ENCODE data around the gene SRI.
"Not testable (repeated sequence)": the region's sequence is repeated elsewhere in the genome, so short reads cannot be mapped to it uniquely, and the experiment has no call there.

SRI gene
- total RNA-seq = 16.5 reads per million, percentile 42 among the genes with 10 or more reads in this experiment

DNA sequence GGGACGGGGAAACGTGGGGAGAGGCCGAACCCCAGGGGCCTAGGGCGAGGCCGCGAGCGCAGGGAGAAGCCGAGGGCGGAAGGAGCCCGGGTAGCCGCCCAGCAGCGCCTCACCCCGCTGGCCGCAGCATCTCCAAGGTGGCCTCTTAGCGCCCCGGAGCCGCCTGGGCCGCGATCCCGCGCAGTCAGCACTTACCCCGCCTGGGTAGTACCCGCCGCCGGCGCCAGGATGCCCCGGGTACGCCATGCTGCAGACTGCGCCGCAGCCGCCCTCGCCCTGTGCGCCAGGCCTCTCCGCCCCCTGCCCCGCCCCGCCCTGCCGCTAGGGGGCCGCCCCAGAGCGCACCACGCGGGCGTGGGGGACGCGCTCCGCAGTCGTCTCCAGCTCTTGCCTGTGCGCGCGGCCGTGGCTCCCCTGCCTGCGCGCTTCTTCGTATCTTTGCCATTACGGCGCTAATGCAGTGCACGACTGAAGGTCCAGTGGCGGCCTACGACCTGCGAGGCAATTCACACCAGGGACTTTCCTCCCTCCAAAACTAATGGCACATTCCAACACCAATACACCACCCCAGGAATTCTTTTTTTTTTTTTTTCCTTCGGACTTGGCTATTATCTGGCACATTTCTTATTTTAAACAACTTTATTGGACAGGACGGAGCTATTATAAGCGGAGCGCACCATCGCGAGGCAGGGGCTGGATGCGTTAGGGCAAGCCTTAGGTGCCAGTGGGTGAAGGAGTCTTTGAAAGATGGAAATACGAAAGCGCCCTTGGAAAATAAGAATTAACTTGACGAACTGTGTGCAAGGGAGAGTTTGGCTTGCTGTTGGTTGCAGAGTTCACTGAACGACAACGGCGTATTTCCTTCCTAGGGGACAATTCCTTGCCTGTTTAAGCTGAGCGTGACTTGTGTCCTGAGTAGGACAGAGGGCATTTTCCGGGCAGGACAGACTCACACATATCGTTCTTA is at the start of gene SRI:
Gene SRI, minus strand, starts transcription at position 258 of the 967 bp plus-strand sequence. Its CDS starts 12 bp downstream, at position 246.
- peak; percentile 88 for DNase-seq

- no peak for DNase-seq
Measured at GRCh38 chr7:88269586-88269985, 49.7 kb upstream of the SRI start.

DNA sequence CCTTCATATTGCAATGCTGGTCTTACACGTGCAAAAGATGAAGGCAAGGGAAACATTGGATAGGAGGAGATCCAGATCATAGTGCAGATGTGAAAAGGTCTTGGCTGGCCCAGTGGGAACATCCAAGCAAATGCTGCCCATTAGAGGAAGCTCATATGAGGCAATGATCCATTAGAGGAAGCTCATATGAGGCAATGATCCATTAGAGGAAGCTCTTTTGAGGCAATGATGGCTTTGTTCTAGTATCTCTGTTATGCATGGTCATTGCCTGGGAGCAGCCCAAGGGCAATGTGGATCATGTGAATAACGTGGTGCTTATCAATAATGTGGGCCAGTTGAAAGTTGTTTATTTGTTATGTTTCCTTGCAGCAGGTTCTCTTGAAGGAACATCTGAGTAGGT is 49.0 kb upstream of the SRI start:
- no peak for DNase-seq

DNA sequence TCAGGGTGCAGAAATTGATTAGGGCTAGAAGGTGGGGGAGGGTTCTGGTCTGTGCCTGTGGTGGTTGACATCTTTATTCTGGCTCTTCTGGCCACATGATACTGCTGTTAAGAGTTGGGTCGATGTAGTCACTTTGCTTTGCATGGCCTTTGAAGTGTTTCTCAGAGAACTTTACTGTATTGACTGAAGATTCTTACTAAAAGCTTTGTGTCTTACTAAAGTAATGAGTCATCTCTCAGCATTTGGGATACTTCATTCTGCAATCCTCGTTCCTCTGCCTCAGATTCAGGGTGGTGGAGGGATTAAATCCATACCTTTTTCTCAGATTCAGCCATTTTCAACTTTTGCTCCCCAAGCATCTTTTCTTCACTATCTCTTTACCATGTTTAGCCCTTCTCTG is 48.2 kb upstream of the SRI start:
- DNase-seq = no peak

- no peak for DNase-seq
Measured at GRCh38 chr7:88267421-88267820, 47.6 kb upstream of the SRI start.

GRCh38 chr7:88264987-88265386 is 45.1 kb upstream of the SRI start:
- DNase-seq = not testable (repeated sequence)

DNA sequence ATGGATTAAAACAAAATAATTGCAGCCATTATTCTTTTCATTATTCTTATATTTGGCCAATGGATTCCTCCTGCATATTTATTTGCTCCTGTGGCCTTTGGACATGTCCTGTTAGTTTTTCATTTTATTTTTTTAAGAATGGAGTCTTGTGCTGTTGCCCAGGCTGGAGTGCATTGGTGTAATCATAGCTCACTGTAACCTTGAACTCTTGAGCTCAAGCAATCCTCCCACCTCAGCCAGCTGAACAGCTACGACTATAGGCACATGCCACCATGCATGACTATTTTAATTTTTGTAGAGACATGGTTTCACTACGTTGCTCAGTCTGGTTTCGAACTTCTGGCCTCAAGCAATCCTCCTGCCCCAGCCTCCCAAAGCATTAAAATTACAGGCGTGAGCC is 42.7 kb upstream of the SRI start:
- DNase-seq = no peak

GRCh38 chr7:88260719-88261118 is 40.9 kb upstream of the SRI start:
- DNase-seq = no peak

DNA sequence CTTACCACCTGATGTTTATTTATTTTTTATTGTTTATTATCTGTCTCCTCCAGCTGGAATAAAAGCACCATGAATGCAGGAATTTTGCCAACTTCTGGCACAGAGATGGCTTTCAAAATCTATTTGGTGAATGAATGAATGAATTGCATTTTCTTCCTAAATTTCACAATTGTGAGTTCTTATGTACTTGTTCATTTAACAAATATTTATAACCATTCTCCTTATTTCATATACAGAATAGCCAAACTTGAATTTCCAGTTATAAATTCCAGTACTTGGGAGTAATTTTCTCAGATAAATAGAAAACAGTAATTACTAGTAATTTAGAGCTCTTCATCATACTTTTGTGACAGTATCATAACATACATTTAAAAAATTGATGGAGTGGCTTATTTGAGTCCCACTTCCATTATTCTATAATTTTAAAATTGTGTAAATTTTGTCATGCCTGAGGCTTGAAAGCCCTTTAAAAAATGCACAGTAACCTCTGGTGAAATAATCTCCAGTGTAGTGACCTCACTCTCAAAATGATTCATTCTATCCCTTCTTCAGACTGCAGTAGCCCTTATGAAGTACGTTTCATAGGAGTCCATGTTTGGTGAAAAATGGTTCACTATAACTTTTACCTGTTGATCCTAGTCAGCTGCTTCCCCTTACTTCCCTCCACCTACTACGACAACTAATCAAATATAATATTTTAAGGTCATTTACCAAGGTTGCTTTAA is 40.0 kb upstream of the SRI start:
- no peak for DNase-seq

GRCh38 chr7:88258296-88258695 is 38.5 kb upstream of the SRI start:
- not testable (repeated sequence) for DNase-seq

DNA sequence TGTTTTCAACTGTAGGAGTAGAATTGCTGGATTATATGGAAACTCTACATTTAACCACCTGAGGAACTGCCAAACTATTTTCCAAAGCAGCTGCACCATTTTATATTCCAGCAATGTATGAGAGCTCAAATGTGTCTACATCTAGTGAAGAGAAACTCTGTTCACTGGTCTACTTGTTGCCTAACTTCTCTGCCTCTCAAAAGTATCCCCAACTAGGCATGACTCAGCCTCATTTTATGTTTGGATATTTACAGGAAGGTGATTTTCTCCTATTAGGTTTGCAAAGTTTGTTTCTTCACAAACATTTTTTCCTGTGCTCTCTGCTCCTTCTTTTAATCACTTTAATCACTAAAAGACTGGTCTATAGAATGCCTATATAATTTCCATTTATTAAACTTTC is 37.1 kb upstream of the SRI start:
- DNase-seq = no peak

DNA sequence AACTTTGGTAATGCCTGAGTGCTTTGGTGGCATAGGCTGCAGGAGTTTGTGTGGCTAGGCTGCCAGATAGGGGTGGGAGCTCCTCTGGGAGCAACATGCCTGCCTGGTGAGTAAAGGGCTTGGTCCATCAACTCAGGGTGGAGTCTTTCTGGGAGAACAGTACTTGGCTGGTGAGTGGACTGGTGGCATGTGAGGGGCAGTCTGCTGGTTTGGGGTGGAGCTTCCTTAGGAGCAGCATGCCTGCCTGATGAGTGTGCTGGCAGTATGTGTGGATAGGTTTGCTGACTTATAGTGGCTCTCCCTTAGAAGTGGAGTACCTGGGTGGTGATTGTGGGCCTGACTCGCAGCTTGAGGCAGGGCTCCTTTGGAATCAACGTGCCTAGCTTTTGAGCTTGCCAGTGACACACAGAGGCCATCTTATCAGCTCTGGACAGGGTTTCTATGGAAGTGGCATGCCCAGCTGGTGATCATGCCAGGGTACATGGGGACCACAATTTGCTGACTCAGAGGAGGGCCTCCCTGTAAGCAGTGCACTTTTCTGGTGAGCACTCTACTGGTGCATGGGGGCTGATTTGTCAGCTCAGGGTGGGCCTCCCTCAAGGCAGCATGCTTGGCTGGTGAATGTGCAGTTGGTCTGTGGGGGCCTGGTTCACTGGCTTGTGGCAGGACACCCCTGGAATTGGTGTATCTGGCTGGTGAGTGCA is 35.0 kb upstream of the SRI start:
- no peak for DNase-seq

DNA sequence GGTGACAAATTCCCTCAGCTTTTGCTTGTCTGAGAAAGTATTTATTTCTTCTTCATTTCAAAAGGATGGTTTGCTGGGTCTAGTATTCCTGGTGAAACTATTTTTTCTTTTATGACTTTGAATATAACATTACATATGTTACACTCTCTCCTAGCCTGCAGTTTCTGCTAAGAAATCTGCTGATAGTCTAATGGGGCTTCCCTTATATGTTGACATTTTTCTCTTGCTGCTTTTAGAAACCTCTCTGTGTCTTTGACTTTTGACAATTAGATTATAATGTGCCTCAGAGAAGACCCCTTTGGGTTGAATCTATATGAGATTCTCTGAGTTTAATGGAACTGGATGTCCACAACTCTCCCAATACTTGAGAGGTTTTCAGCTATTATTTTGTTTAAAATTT is 33.8 kb upstream of the SRI start:
- DNase-seq = no peak

DNA sequence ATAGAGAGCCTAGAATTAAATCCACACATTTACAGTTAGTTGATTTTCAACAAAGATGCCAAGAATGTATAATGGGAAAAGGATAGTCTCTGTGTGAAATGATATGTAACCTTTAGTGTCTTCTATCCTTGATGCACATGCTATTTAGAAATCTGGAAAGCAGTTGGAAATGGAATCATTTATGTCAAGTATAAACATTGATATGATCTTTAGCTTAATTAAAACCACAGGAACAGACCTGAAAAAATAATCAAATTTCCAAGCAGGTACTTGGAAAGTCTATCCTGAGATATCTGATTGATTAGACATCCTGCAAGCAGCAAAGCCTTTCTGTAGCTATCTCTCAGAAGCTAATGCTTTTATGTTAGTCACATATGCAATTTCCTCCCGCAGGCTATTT is 24.4 kb upstream of the SRI start:
- no peak for DNase-seq

DNA sequence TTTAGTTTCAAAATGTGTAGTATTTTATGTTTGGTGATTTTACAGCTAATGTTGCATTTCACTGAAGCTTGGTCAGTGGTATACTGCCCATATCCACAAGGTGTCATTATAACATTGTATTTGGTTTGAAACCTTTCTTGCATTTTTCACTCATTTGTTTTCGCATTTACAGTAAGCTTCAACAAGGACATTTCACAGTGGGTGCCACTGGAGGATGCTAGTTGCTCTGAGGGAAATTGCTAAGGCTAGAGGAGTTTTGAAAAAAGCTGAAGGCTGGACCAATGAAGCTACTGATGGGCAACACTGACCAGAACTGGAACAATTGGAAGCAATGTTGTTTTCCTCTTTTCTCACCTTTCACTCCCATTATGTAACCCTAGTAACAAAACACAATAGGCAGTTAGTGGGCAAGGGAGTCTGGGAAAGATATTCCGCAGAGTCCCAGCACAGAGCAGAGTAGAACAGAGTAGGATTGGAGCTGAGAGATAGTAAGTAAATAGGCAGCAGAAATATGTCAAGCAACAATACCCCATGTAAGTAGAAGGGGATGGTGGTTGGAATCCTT is 23.6 kb upstream of the SRI start:
- no peak for DNase-seq

GRCh38 chr7:88239852-88240251 is 20.0 kb upstream of the SRI start:
- DNase-seq = no peak

DNA sequence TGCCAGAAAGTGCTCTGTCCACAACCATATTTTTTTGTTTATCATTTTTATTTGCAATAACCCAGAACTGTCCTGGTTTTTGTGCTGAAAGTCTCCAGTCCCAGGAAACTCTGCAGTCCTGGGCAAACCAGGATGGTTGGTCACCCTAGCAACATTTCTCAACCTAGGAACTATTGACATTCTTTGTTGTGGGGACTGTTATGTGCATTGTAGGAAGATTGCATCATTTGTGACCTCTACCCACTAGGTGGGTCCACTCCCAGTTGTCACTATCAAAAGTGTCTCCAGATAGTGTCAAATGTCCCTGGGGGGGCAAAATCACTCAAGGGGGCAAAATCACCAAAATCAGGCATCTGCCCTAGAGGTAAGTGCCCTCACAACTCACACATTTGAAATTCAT is 14.0 kb upstream of the SRI start:
- DNase-seq = no peak

DNA sequence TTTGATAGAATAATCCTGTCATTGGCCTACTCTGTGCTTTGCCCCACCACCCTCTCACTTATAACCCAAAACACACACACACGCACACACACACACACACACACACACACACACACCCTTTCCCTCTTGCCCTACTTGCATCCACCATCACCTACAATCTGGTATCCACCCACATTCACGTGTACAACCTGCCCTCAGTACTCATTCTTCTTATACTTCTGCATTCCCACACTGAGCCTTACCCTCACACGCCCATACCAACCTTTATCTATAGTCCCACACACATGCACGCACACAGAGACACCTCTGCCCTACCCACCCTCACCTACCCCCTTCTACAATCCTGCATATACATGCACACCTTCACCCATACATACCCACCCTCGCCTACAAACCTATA is 10.8 kb upstream of the SRI start:
- DNase-seq = no peak

GRCh38 chr7:88229302-88229995 is 9.6 kb upstream of the SRI start:
- DNase-seq = no peak

- DNase-seq = no peak
Measured at GRCh38 chr7:88226886-88227516, 7.2 kb upstream of the SRI start.

DNA sequence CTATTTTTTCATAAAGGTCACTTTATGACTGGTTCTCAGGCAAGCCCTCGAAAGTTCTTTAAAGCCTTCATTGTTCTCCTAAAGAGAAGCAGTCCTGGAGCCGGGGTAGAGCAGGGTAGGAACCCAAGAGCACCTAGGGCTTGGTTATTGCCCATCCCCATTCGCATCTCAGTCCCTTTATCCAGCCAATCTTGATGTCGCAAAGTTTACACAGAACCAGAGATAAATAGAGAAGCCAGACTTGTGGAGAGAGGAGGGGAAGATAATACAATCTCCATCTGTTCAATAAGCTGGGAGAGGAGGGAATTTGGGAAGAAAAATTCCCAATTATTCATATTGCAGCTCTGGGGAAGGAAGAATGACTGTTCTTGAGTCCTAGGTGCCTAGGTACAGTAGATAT is 6.4 kb upstream of the SRI start:
- no peak for DNase-seq
